Activated CD8-positive, alpha-beta memory T cell treated with anti-CD3 and anti-CD28 coated beads for 48 hours (primary cell): ENCODE data around the gene TLN1.
A peak's percentile ranks its signal among the peaks of the same experiment; 100 is the strongest.

Source experiments
- DNase-seq, 3 experiments: peaks; one replicate each; pipeline ENCODE4 v3.0.0-alpha.2; 2020; ENCODE audit warnings: low read depth in 2 of 3, low spot score in 2 of 3

TLN1 gene, protein sequence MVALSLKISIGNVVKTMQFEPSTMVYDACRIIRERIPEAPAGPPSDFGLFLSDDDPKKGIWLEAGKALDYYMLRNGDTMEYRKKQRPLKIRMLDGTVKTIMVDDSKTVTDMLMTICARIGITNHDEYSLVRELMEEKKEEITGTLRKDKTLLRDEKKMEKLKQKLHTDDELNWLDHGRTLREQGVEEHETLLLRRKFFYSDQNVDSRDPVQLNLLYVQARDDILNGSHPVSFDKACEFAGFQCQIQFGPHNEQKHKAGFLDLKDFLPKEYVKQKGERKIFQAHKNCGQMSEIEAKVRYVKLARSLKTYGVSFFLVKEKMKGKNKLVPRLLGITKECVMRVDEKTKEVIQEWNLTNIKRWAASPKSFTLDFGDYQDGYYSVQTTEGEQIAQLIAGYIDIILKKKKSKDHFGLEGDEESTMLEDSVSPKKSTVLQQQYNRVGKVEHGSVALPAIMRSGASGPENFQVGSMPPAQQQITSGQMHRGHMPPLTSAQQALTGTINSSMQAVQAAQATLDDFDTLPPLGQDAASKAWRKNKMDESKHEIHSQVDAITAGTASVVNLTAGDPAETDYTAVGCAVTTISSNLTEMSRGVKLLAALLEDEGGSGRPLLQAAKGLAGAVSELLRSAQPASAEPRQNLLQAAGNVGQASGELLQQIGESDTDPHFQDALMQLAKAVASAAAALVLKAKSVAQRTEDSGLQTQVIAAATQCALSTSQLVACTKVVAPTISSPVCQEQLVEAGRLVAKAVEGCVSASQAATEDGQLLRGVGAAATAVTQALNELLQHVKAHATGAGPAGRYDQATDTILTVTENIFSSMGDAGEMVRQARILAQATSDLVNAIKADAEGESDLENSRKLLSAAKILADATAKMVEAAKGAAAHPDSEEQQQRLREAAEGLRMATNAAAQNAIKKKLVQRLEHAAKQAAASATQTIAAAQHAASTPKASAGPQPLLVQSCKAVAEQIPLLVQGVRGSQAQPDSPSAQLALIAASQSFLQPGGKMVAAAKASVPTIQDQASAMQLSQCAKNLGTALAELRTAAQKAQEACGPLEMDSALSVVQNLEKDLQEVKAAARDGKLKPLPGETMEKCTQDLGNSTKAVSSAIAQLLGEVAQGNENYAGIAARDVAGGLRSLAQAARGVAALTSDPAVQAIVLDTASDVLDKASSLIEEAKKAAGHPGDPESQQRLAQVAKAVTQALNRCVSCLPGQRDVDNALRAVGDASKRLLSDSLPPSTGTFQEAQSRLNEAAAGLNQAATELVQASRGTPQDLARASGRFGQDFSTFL (N-terminal part only)

DNA sequence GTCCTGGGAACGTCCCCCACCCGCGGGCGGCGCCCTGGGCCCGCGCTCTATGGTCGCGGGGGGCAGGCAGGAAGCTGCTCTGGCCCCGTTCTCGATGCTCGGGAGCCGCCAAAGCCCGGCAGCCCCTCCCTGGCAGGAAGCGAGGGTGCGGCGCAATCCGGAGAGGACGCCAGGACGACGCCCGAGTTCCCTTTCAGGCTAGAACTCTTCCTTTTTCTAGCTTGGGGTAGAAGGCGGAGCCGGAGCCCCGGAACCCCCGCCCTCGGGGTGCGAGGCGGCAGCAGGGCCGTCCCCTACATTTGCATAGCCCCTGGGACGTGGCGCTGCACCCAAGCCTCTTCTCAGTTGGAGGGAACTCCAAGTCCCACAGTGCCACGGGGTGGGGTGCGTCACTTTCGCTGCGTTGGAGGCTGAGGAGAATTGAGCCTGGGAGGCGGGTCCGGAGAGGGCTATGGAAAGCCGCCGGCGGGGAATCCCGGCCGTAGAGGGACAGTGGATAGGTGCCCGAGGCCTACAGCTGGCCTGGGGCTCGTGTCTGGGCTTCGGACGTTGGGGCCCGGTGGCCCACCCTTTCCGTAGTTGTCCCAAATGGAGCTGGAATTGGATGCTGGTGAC lies at the start of gene TLN1, which contains the start of gene CREB3:
Gene TLN1 (minus strand): TSS at position 11 of the 615 bp plus-strand sequence. CDS start 6,501 bp downstream, outside the sequence.
Gene CREB3 (plus strand): TSS at position 482 of the 615 bp plus-strand sequence. CDS start 107 bp downstream, at position 589.
- DNase-seq, result peak; percentile 82 to 96 (median 89)

DNA sequence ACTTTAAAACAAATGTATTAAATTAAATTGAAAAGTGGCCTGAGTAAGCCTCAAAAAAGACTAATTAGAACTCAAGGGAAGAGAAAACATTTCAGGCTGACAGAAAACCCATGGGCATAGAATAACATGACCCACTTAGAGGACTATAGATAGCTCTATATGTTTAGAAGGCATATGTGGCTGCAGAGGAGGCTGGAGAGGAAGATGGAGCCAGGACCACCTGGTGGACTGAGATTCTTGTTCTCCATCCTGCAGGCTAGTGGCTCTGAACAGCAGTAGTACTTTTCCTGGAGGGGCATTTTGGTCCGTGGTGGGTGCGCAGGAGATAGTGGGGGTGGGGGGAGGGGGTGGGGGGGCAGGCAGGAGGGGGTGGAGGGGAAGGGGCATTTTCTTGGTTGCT lies 49.1 kb upstream of the TLN1 start:
- no peak for DNase-seq

GRCh38 chr9:35778496-35778895 lies 46.5 kb upstream of the TLN1 start:
- DNase-seq, result no peak

- no peak for DNase-seq
These were observed 44.0 kb upstream of the TLN1 start for GRCh38 chr9:35776018-35776417.

DNA sequence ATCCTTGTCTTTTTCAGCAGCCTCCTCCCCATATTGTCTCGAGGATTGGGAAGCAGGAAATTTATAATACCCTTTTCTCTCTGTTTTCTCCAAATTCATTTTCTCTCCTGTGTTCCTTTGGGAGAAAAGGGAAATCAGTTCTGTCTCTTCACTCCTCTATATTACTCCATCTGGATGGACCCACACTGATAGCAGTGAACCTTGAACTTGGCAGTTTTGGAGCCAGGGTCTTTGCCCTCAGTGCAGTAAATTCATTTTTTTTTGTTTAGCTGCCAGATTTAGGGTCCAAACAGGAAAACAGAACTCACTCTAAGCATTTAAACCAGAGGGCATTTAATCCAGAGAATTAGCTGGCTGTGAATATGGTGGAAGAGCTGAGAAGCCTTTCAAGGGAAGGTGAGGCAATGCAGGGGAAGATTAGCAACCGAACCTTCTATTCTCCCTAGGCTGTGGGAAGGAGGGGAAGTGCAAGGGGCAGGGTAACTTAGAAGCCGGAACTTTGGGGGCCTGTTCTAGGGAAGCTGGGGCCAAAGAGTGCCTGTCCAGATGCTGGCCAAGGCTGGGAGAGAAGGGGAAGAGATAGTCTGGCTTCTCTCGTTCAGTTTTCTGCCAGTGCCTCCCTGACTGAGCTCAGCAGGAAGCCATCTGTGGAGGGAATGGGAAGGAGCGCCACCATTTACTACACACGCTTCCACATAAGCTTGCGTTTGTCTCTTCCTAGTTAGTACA lies 43.1 kb upstream of the TLN1 start:
- DNase-seq, result no peak

- no peak for DNase-seq
These were observed 39.9 kb upstream of the TLN1 start for GRCh38 chr9:35771943-35772342.

DNA sequence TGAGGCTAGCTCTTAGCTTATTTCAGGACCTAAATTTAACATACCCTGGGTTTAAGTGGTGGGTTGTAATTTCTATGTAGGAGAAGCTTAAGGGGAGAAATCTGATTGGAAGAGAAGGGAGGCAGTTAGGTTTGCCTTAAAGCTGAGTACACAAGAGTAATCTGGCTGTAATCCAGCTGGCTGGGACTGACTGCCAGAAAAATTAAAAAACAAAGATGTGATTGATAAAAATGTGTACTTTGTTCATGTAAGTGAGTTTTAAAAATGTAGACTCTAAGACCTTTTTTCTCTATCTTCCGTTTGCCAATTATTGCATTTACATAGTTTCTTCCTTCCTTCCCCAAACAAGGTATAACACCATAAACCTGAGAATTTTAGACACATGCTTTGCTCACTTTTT lies 39.5 kb upstream of the TLN1 start:
- DNase-seq, result no peak

DNA sequence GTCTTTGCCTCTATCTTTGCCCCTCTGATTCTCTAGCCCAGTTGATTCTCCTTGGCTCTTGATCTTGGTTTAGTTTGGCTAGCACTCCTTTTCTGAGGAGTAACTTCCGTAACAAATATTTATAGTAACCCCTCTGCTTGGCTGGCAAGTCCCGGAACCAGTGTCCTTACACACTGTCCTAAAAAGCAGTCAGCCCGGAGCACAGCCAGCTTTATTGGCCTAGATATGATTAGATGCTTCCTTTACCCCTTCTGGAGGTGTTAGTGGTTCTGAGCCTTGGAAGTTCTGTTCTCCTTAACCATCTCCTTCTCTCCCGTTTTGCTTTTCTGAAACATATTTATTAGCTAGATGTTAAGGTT lies 39.1 kb upstream of the TLN1 start:
- DNase-seq, result no peak

GRCh38 chr9:35769763-35770162 lies 37.8 kb upstream of the TLN1 start:
- DNase-seq, result no peak

DNA sequence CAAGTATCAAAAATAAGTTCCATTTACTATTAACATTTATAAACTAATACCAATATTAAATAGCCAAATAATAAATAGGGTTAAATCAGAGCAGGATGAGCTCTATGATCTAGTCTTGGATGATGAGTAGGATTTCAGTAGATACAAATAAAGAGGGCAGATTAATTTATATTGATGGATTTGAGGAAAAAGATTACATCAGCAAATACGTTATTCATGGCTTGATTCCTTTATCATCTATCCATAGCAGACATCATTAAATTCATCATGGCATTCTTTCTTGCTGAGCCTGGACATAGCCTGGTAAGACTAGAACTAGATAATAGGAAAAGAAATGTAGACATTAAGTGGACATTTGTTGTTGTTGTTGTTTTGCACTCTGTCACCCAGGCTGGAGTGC lies 35.5 kb upstream of the TLN1 start:
- DNase-seq, result no peak

GRCh38 chr9:35766997-35767396 lies 35.0 kb upstream of the TLN1 start:
- no peak for DNase-seq

- DNase-seq, result no peak
These were observed 31.8 kb upstream of the TLN1 start for GRCh38 chr9:35763803-35764202.

- DNase-seq, result no peak
These were observed 31.2 kb upstream of the TLN1 start for GRCh38 chr9:35763181-35763580.

- DNase-seq, result no peak
These were observed 28.7 kb upstream of the TLN1 start for GRCh38 chr9:35760651-35761050.

DNA sequence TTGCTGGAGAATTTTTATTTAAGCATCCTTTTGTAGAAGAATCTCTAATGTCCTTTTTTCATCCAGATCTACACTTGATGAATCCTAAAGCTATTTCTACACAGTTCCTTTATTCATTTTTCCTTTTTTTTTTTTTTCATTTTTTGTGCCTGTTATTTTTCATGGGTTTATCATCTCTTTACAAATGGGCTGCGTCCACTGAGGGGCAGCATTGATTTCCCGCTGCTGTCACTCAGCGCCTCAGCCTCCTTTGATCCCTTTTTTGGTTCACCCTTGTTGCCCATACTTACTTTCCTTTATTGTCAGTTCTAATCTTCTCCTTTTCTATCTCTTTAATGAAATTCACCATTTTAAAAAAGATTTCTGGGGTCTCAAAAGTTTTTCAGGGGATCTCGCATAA lies 27.8 kb upstream of the TLN1 start:
- DNase-seq, result no peak

DNA sequence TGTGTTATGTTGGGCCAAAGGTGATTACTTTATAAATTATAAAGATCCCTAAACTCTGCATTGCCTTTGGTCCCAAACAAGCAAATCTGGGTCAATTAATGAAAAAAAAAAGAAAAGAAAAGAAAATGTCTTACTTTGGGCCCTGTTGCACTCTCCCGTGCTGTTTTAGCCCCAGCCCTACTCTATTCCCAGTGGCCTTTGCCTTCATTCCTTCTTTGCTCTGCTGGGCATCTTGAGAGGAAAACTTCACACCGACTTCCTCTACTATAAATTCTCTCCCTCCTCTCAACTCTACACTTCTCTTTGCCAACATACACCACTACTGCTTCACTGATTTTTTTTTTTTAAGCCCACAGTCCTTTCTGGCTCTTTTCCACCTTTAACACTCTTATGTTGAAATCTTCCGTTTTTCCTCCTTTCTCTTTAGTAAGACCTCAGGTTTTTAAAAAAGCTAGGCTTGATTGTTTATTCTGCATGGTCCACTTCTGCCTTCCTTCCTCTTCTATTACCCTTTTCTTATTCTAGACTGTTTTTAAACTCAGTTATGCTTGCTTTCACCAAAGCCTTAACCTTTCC lies 26.6 kb upstream of the TLN1 start:
- no peak for DNase-seq

DNA sequence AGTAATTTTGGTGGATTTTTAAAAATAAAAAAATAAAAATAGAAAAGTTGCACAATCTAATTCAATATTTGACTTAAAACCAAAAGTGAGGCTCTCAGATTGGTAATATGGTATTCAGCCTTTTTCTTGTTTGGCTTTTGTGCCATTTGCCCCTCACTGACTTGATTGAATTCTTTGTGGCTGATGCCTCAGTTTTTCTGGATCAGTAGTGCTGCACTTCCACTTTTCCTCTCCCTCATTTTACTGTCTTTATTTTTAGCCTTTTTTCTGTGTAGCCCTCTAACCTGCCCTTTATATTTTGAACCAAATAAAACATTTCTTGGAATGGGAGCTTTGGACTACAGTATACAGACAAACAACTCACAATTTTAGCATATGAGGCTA lies 25.9 kb upstream of the TLN1 start:
- no peak for DNase-seq

- no peak for DNase-seq
These were observed 25.4 kb upstream of the TLN1 start for GRCh38 chr9:35757226-35757891.
